Stimulated activated memory B cell treated with anti-CD40 and anti-IgM and Interleukin-4, amounts not matched to agents 10 μg/mL and 1 μg/mL and 100 μg/mL, for 72 hours (primary cell): ENCODE measurements around the gene HBM.
"Not testable (repeated sequence)": the region's sequence is repeated elsewhere in the genome, so short reads cannot be mapped to it uniquely, and the experiment has no call there.

ENCODE experiments used
- ATAC-seq: fragments of 150-1000 bp; cut with Tn5 transposase; 2 replicates; pipeline ENCODE4 v1.10.0; 2021
- H3K27ac Mint-ChIP-seq: one replicate; pipeline ENCODE4 v1.8.0; 2022; ENCODE audit warnings: mild to moderate bottlenecking, mixed read lengths
- H3K27me3 Mint-ChIP-seq: one replicate; pipeline ENCODE4 v1.8.0; 2022; ENCODE audit warnings: mixed read lengths
- H3K36me3 Mint-ChIP-seq: one replicate; pipeline ENCODE4 v1.8.0; 2022; ENCODE audit warnings: mixed read lengths
- H3K4me1 Mint-ChIP-seq: one replicate; pipeline ENCODE4 v1.8.0; 2022; ENCODE audit warnings: mixed read lengths
- H3K4me3 Mint-ChIP-seq: one replicate; pipeline ENCODE4 v1.8.0; 2022; ENCODE audit warnings: mild to moderate bottlenecking, moderate library complexity, mixed read lengths
- H3K9me3 Mint-ChIP-seq: one replicate; pipeline ENCODE4 v1.8.0; 2022; ENCODE audit warnings: mixed read lengths

HBM gene

DNA sequence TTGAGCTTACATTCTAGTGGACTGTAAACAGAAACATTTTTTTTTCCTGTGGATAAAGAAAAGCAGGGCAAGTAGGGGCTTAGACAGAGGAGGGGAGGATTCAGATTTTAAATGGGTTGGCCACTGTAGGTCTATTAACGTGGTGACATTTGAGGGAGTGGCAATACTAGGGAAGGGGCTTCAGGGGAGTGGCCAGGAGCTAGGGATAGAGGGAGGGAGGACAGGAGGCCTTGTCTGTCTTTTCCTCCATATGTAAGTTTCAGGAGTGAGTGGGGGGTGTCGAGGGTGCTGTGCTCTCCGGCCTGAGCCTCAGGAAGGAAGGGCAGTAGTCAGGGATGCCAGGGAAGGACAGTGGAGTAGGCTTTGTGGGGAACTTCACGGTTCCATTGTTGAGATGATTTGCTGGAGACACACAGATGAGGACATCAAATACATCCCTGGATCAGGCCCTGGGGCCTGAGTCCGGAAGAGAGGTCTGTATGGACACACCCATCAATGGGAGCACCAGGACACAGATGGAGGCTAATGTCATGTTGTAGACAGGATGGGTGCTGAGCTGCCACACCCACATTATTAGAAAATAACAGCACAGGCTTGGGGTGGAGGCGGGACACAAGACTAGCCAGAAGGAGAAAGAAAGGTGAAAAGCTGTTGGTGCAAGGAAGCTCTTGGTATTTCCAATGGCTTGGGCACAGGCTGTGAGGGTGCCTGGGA is 6.5 kb upstream of the HBM start:
- no peak for ATAC-seq
- no peak overlapping the region for H3K4me3 Mint-ChIP-seq
- H3K27me3 Mint-ChIP-seq: peaks cover 66% of the 10 kb centered on the region
- H3K27ac Mint-ChIP-seq: no peak overlapping the region
- no peaks in the 10 kb centered on the region for H3K36me3 Mint-ChIP-seq
- no peaks in the 10 kb centered on the region for H3K9me3 Mint-ChIP-seq
- peaks cover 8% of the 10 kb centered on the region for H3K4me1 Mint-ChIP-seq

DNA sequence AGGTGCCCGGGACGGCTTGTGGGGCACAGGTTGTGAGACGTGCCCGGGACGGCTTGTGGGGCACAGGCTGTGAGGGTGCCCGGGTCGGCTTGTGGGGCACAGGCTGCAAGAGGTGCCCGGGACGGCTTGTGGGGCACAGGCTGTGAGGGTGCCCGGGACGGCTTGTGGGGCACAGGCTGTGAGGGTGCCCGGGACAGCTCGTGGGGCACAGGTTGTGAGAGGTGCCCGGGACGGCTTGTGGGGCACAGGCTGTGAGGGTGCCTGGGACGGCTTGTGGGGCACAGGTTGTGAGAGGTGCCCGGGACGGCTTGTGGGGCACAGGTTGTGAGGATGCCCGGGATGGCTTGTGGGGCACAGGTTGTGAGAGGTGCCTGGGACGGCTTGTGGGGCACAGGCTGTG is 5.5 kb upstream of the HBM start:
- not testable (repeated sequence) for H3K36me3 Mint-ChIP-seq, H3K9me3 Mint-ChIP-seq, H3K4me3 Mint-ChIP-seq, H3K4me1 Mint-ChIP-seq, ATAC-seq, H3K27ac Mint-ChIP-seq
- H3K27me3 Mint-ChIP-seq: peaks cover 57% of the 10 kb centered on the region

DNA sequence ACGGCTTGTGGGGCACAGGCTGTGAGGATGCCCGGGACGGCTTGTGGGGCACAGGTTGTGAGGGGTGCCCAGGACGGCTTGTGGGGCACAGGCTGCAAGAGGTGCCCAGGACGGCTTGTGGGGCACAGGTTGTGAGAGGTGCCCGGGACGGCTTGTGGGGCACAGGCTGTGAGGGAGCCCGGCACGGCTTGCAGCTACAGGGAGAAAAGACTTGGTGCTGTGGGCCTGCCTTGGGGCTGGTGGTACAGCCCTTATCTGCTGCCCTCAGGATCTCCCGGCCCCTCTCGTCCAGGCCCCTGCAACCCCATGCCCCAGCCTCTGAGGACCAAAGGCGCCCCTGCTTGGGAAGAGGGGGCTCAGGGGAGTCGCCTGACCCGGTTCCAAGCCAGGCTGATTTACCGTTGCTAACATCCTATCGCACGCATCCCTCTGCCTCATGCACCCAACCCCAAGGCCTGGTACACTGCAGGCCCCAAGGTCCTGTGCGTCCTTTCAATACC is 5.0 kb upstream of the HBM start:
- Mint-ChIP-seq H3K9me3 (no peaks in the 10 kb centered on the region), H3K4me1 (peaks cover 7% of the 10 kb centered on the region), H3K4me3 (no peak overlapping the region), H3K27ac (no peak overlapping the region), H3K27me3 (peaks cover 56% of the 10 kb centered on the region), H3K36me3 (no peaks in the 10 kb centered on the region)
- no peak for ATAC-seq

DNA sequence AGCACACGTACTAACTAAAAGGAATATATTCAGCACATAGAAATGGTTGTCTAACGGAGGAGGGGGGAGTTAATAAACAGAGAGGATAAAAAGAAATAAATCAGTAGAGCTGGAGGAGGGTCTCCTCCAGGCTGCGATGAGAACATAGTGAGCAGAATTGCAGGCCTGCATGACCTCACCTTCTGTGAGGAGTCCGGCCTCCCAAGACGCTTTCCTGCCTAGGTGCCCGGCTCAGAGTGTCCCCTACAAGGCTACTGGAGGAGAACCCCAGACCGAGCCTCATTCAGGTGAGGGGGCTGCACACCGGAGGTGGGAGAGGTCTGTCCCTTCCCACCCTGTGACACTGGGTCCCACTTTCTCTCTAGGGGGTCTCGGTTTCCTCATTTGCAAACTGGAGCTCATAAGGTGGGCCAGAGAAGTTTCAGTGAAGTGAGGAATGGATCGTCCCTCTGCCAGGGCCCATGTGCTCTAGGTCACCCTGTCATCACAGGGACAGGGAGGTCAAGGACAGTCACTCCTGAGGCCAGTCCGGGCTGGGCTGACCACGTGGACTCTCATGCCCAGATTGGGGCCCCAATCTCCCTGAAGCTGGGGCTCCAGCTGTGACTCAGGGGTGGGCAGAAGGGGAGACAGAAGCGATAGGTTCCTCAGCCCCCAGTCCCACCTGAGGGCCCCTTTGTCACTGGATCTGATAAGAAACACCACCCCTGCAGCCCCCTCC is 3.3 kb upstream of the HBM start:
- Mint-ChIP-seq H3K27ac (no peak overlapping the region), H3K27me3 (peaks cover 54% of the 10 kb centered on the region), H3K36me3 (no peaks in the 10 kb centered on the region), H3K9me3 (no peaks in the 10 kb centered on the region), H3K4me3 (no peak overlapping the region), H3K4me1 (peaks cover 11% of the 10 kb centered on the region)
- no peak for ATAC-seq

DNA sequence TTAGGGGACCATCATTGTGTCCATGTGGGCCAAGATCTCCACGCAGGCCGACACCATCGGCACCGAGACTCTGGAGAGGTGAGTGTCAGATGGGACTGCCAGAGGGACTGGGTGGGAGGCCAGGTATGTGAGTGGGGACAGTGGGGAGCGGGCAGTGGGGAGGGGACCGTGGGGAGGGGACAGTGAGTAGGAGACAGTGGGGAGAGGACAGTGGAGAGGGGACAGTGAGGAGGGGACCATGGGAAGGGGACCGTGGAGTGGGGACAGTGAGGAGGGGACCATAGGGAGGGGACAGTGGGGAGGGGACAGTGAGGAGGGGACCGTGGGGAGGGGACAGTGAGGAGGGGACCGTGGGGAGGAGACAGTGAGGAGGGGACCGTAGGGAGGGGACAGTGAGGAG is 2.6 kb upstream of the HBM start:
- H3K27ac Mint-ChIP-seq, ATAC-seq, H3K4me3 Mint-ChIP-seq, H3K9me3 Mint-ChIP-seq, H3K36me3 Mint-ChIP-seq: not testable (repeated sequence)
- Mint-ChIP-seq H3K4me1 (peaks cover 11% of the 10 kb centered on the region), H3K27me3 (peaks cover 54% of the 10 kb centered on the region)

DNA sequence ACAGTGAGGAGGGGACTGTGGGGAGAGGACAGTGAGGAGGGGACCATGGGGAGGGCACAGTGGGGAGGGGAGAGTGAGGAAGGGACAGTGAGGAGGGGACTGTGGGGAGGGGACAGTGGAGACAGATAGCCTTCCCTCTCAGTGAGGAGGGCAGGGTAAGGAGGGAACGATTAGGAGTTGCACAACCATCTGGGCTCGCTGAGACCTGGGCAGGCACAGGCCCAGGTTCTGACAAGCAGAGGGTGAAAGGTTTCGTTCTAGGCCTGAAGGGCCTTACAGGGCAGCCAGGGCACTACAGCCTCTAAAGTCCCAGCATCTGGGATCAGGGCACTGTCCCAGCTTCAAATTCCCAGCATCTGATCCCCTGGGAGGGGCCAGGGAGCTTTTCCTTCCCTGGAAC is 2.1 kb upstream of the HBM start:
- ATAC-seq, H3K36me3 Mint-ChIP-seq, H3K9me3 Mint-ChIP-seq, H3K4me3 Mint-ChIP-seq, H3K27ac Mint-ChIP-seq: not testable (repeated sequence)
- Mint-ChIP-seq H3K27me3 (peaks cover 54% of the 10 kb centered on the region), H3K4me1 (peaks cover 11% of the 10 kb centered on the region)

DNA sequence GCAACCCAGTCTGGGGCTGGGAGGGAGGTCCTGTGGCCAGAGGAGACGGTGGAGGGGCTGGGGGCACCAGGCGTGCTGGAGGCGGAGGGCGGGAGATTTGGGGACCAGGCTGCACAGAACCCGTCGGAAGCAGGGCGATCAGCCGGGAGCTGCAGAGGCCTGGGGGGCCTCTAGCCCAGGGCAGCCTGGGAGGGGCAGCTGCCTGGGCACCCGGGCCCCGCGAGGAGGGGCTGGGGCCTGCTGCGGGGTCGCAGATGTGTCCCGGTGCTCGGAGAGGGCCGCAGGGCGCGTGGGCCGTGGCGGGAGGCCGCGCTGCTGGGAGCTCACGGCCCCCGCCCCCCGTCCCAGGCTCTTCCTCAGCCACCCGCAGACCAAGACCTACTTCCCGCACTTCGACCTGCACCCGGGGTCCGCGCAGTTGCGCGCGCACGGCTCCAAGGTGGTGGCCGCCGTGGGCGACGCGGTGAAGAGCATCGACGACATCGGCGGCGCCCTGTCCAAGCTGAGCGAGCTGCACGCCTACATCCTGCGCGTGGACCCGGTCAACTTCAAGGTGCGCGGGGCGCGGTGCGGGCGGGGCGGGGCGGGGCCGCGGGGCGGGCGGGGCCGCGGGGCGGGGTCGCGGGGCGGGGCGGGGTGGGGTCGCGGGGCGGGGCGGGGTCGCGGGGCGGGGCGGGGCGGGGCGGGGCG is 1.5 kb upstream of the HBM start:
- peaks cover 11% of the 10 kb centered on the region for H3K4me1 Mint-ChIP-seq
- ATAC-seq: peak; percentile 49
- peaks cover 54% of the 10 kb centered on the region for H3K27me3 Mint-ChIP-seq
- H3K27ac Mint-ChIP-seq, H3K36me3 Mint-ChIP-seq, H3K9me3 Mint-ChIP-seq, H3K4me3 Mint-ChIP-seq: not testable (repeated sequence)

DNA sequence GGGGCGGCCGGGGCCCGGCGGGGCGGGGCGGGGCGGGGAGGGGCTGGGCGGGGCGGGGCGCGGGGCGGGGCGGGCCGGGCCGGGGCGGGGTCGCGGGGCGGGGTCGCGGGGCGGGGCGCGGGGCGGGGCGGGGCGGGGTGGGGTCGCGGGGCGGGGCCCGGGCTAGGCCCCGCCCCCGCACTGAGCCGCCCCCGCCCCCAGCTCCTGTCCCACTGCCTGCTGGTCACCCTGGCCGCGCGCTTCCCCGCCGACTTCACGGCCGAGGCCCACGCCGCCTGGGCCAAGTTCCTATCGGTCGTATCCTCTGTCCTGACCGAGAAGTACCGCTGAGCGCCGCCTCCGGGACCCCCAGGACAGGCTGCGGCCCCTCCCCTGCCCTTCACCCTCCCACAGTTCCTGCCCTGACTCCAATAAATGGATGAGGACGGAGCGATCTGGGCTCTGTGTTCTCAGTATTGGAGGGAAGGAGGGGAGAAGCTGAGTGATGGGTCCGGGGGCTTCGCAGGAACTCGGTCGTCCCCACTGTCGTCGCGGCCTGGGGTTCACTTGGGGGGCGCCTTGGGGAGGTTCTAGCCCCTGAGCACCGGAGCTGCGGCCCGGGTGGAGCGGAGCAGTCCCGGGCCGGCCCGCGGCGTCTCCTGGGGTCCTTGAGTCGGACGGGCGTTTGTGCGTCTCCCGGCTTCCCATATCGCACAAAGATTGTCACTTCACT is 795 bp upstream of the HBM start:
- peak overlapping the region; percentile 44 for H3K4me3 Mint-ChIP-seq
- H3K27me3 Mint-ChIP-seq: peaks cover 54% of the 10 kb centered on the region

DNA sequence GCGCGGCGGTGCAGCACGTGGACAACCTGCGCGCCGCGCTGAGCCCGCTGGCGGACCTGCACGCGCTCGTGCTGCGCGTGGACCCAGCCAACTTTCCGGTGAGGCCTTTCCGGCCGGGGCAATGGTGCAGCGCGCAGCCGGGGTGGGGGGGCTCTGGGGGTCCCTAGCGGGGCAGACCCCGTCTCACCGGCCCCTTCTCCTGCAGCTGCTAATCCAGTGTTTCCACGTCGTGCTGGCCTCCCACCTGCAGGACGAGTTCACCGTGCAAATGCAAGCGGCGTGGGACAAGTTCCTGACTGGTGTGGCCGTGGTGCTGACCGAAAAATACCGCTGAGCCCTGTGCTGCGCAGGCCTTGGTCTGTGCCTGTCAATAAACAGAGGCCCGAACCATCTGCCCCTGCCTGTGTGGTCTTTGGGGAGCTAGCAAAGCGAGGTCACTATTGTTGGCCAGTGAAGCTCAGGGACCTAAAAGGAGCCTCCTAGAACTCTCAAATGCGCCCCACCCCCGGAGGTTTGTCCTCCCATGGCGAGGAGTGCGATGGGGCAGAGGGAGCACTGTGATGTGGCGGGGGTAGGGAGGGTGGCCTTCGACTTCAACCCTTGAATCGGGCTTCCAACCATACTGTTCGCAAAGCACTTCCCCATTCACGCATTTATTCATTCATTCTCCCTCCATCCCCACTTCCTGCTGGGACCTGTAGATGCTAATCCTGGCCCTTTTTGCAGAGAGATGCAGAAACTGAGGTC is 770 bp downstream of the HBM start:
- no peaks in the 10 kb centered on the region for H3K9me3 Mint-ChIP-seq
- peaks cover 62% of the 10 kb centered on the region for H3K27me3 Mint-ChIP-seq
- H3K36me3 Mint-ChIP-seq: no peaks in the 10 kb centered on the region
- peaks cover 12% of the 10 kb centered on the region for H3K4me1 Mint-ChIP-seq
- no peak for ATAC-seq
- H3K27ac Mint-ChIP-seq: no peak overlapping the region
- H3K4me3 Mint-ChIP-seq: no peak overlapping the region

More for the DNA sequence above, 795 bp upstream of the HBM start:
- Mint-ChIP-seq H3K9me3 (no peaks in the 10 kb centered on the region), H3K4me1 (peaks cover 11% of the 10 kb centered on the region), H3K27ac (no peak overlapping the region), H3K36me3 (no peaks in the 10 kb centered on the region)
- no peak for ATAC-seq

DNA sequence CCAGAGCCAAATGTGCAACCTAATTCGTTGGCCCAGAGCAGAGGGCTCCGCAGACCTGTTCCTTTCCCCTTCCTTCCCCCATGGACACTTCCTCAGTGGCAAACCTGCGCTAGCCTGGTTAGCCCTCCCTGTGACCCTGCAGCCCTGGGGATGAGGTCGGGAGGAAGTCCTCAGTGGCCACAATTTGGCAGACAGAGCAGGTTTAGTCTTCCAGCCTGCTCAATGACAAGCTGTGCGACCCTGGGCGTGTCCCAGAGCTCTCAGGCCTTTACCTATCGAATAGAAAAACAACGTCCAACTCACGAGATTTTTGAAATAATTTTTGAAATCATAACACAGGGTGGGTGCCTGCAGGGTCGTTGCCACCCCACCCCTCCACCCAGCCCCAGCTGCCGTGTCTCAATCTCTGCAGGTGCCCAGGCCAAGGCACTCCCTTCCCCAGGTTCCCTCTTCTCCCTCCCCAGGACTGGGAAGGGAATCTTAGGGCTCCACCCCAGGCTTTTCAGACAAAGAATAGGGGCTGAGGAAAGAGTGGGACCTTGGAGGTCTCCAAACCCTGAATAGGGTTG is 1.4 kb downstream of the HBM start:
- ATAC-seq: no peak
- peaks cover 62% of the 10 kb centered on the region for H3K27me3 Mint-ChIP-seq
- H3K27ac Mint-ChIP-seq: no peak overlapping the region
- H3K36me3 Mint-ChIP-seq: no peaks in the 10 kb centered on the region
- H3K4me1 Mint-ChIP-seq: peaks cover 16% of the 10 kb centered on the region
- H3K9me3 Mint-ChIP-seq: no peaks in the 10 kb centered on the region
- no peak overlapping the region for H3K4me3 Mint-ChIP-seq

DNA sequence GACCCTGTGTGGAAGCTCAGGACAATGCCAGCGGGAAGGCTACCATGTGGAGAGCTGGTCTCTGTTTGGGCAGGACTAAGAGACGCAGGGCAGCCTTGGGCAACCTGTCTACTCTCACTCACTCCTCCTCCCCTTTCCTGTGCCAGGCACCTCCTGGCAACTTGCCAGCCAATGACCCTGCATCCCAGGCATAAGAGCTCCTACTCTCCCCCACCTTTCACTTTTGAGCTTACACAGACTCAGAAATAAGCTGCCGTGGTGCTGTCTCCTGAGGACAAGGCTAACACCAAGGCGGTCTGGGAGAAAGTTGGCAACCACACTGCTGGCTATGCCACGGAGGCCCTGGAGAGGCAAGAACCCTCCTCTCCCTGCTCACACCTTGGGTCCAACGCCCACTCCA is 2.6 kb downstream of the HBM start:
- Mint-ChIP-seq H3K27me3 (peaks cover 61% of the 10 kb centered on the region), H3K9me3 (no peaks in the 10 kb centered on the region), H3K4me3 (no peak overlapping the region), H3K36me3 (no peaks in the 10 kb centered on the region), H3K27ac (no peak overlapping the region), H3K4me1 (peaks cover 18% of the 10 kb centered on the region)
- ATAC-seq: no peak

DNA sequence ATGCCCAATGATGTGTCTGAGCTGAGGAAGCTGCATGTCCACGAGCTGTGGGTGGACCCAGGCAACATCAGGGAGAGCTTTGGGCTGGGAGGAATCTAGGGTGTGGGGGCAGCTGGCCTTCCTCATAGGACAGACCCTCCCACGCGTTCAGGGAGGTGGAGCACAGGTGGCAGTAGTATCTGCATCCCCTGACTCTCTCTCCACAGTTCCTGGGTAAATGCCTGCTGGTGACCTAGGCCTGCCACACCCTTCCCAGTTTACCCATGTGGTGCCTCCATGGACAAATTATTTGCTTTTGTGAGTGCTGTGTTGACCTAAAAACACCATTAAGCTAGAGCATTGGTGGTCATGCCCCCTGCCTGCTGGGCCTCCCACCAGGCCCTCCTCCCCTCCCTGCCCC is 3.2 kb downstream of the HBM start:
- peaks cover 67% of the 10 kb centered on the region for H3K27me3 Mint-ChIP-seq
- no peaks in the 10 kb centered on the region for H3K36me3 Mint-ChIP-seq
- ATAC-seq: no peak
- peaks cover 24% of the 10 kb centered on the region for H3K4me1 Mint-ChIP-seq
- H3K9me3 Mint-ChIP-seq: no peaks in the 10 kb centered on the region
- no peak overlapping the region for H3K27ac Mint-ChIP-seq
- H3K4me3 Mint-ChIP-seq: no peak overlapping the region

DNA sequence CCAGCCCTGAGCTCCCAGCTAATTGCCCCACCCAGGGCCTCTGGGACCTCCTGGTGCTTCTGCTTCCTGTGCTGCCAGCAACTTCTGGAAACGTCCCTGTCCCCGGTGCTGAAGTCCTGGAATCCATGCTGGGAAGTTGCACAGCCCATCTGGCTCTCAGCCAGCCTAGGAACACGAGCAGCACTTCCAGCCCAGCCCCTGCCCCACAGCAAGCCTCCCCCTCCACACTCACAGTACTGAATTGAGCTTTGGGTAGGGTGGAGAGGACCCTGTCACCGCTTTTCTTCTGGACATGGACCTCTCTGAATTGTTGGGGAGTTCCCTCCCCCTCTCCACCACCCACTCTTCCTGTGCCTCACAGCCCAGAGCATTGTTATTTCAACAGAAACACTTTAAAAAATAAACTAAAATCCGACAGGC is 4.3 kb downstream of the HBM start:
- not testable (repeated sequence) for ATAC-seq, H3K9me3 Mint-ChIP-seq, H3K27ac Mint-ChIP-seq, H3K36me3 Mint-ChIP-seq, H3K4me3 Mint-ChIP-seq
- Mint-ChIP-seq H3K4me1 (peaks cover 31% of the 10 kb centered on the region), H3K27me3 (peaks cover 78% of the 10 kb centered on the region)

DNA sequence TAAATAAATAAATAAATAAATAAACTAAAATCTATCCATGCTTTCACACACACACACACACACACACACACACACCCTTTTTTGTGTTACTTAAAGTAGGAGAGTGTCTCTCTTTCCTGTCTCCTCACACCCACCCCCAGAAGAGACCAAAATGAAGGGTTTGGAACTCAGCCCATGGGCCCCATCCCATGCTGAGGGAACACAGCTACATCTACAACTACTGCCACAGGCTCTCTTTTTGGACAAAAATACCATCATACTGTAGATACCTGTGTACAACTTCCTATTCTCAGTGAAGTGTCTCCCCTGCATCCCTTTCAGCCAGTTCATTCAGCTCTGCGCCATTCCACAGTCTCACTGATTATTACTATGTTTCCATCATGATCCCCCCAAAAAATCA is 5.0 kb downstream of the HBM start:
- Mint-ChIP-seq H3K4me1 (peaks cover 31% of the 10 kb centered on the region), H3K4me3 (no peak overlapping the region), H3K36me3 (no peaks in the 10 kb centered on the region), H3K27me3 (peaks cover 85% of the 10 kb centered on the region), H3K27ac (no peak overlapping the region), H3K9me3 (no peaks in the 10 kb centered on the region)
- ATAC-seq: no peak
